GM19239 (cell line): Measurements from ENCODE around the gene SLFN12L.

ENCODE experiments used
- DNase-seq: peaks from one replicate; pipeline ENCODE4 v3.0.0; 2011; ENCODE audit warnings: low spot score; ENCODE audit not compliant: insufficient read length
- FAIRE-seq: peaks from 2 replicates; lab custom pipeline; 2011; peaks lifted over from hg19 to GRCh38; lab: Jason Lieb, UNC

SLFN12L gene

GRCh38 chr17:35448214-35448898 lies 89.1 kb downstream of the SLFN12L start, which contains the start of gene SLFN13:
SLFN13 (minus strand) TSS chr17:35448766; CDS start chr17:35445680, 3,086 bp downstream.
- peak; percentile 64 for DNase-seq
- peak; percentile 98 for FAIRE-seq

GRCh38 chr17:35447499-35447898 lies 90.0 kb downstream of the SLFN12L start:
- FAIRE-seq (no peak), DNase-seq (no peak)

- DNase-seq: no peak
- no peak for FAIRE-seq
Measured at GRCh38 chr17:35438433-35438832, 99.0 kb downstream of the SLFN12L start.

GRCh38 chr17:35433075-35433894 lies 104.2 kb downstream of the SLFN12L start:
- no peak for DNase-seq
- peak; percentile 84 for FAIRE-seq

GRCh38 chr17:35432176-35433074 lies 105.1 kb downstream of the SLFN12L start, which contains the start of gene SLFN12:
SLFN12 (minus strand) TSS chr17:35432500; CDS start chr17:35423028, 9,472 bp downstream.
- FAIRE-seq (peak; percentile 98), DNase-seq (no peak)

GRCh38 chr17:35429702-35430101 lies 107.8 kb downstream of the SLFN12L start:
- FAIRE-seq: no peak
- no peak for DNase-seq

- FAIRE-seq (no peak), DNase-seq (no peak)
Measured at GRCh38 chr17:35428229-35428628, 109.2 kb downstream of the SLFN12L start.

GRCh38 chr17:35423761-35424160 lies 113.7 kb downstream of the SLFN12L start:
- FAIRE-seq (no peak), DNase-seq (no peak)
